ENCODE measurements around the gene GAPDH.

DNA sequence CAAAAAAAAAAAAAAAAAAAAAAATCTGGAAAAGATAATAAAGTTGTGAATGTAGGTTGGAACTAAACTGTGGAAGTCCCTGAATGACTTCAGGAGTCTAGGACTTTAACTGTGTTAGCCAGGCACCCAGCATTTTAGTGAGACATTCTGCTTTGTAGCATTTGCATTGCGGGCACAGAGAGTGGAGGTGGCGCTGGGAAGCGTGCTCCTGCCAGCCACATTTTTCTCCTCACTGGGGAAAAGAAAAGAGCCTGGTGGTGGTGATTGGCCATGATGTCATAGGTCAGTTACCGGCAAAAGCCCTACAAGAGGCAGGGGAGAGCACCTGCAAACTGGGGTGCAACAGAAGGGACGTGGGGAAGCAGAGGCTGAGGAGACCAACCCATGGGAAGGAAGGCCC, 9.7 kb upstream of the GAPDH start:
- TF ChIP-seq, protein P1, sequence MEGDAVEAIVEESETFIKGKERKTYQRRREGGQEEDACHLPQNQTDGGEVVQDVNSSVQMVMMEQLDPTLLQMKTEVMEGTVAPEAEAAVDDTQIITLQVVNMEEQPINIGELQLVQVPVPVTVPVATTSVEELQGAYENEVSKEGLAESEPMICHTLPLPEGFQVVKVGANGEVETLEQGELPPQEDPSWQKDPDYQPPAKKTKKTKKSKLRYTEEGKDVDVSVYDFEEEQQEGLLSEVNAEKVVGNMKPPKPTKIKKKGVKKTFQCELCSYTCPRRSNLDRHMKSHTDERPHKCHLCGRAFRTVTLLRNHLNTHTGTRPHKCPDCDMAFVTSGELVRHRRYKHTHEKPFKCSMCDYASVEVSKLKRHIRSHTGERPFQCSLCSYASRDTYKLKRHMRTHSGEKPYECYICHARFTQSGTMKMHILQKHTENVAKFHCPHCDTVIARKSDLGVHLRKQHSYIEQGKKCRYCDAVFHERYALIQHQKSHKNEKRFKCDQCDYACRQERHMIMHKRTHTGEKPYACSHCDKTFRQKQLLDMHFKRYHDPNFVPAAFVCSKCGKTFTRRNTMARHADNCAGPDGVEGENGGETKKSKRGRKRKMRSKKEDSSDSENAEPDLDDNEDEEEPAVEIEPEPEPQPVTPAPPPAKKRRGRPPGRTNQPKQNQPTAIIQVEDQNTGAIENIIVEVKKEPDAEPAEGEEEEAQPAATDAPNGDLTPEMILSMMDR (IDR thresholded peaks at IDR 0.05) = no peak
- TF ChIP-seq POLR2A (IDR thresholded peaks at IDR 0.05) = no peak

Data from thyroid gland (tissue), 4 donors.